ENCODE results near the gene HMGN1.

DNA sequence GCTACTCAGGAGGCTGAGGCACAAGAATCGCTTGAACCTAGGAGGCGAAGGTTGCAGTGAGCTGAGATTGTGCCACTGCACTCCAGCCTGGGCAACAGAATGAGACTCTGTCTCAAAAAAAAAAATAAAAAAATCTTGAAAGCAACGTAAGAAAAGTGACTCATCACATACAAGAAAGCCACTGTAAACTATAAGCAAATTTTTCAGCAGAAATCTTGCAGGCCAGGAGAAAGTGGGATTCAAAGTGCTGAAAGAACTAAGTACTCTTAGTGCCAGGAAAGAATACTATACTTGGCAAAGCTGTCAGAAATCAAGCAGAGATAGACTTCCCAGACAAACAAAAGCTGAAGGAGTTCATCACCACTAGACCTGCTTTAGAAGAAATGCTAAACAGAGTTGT is 4.4 kb upstream of the HMGN1 start:
- TF ChIP-seq, protein P1, sequence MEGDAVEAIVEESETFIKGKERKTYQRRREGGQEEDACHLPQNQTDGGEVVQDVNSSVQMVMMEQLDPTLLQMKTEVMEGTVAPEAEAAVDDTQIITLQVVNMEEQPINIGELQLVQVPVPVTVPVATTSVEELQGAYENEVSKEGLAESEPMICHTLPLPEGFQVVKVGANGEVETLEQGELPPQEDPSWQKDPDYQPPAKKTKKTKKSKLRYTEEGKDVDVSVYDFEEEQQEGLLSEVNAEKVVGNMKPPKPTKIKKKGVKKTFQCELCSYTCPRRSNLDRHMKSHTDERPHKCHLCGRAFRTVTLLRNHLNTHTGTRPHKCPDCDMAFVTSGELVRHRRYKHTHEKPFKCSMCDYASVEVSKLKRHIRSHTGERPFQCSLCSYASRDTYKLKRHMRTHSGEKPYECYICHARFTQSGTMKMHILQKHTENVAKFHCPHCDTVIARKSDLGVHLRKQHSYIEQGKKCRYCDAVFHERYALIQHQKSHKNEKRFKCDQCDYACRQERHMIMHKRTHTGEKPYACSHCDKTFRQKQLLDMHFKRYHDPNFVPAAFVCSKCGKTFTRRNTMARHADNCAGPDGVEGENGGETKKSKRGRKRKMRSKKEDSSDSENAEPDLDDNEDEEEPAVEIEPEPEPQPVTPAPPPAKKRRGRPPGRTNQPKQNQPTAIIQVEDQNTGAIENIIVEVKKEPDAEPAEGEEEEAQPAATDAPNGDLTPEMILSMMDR (IDR thresholded peaks at IDR 0.05), result no peak
- TF ChIP-seq POLR2AphosphoS5 (IDR thresholded peaks at IDR 0.05; ENCODE audit: low read depth, low read length) (no peak), TCF7L2 (IDR thresholded peaks at IDR 0.05; ENCODE audit: low read depth, low read length) (no peak)
- TF ChIP-seq, protein P2, sequence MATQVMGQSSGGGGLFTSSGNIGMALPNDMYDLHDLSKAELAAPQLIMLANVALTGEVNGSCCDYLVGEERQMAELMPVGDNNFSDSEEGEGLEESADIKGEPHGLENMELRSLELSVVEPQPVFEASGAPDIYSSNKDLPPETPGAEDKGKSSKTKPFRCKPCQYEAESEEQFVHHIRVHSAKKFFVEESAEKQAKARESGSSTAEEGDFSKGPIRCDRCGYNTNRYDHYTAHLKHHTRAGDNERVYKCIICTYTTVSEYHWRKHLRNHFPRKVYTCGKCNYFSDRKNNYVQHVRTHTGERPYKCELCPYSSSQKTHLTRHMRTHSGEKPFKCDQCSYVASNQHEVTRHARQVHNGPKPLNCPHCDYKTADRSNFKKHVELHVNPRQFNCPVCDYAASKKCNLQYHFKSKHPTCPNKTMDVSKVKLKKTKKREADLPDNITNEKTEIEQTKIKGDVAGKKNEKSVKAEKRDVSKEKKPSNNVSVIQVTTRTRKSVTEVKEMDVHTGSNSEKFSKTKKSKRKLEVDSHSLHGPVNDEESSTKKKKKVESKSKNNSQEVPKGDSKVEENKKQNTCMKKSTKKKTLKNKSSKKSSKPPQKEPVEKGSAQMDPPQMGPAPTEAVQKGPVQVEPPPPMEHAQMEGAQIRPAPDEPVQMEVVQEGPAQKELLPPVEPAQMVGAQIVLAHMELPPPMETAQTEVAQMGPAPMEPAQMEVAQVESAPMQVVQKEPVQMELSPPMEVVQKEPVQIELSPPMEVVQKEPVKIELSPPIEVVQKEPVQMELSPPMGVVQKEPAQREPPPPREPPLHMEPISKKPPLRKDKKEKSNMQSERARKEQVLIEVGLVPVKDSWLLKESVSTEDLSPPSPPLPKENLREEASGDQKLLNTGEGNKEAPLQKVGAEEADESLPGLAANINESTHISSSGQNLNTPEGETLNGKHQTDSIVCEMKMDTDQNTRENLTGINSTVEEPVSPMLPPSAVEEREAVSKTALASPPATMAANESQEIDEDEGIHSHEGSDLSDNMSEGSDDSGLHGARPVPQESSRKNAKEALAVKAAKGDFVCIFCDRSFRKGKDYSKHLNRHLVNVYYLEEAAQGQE (IDR thresholded peaks at IDR 0.05; ENCODE audit: insufficient read depth in 1 of 2, low read depth in 2 of 2, low read length in 1 of 2), result no peak

All from Panc1 (cell line).